T-helper 1 cell (primary cell): Measurements from ENCODE around the gene ACOXL.
A peak's percentile ranks its signal among the peaks of the same experiment; 100 is the strongest.

Experiments
- DNase-seq, 5 donors: peaks; one replicate each; pipeline ENCODE4 v3.0.0-alpha.2; 2012 to 2020

Gene ACOXL

DNA sequence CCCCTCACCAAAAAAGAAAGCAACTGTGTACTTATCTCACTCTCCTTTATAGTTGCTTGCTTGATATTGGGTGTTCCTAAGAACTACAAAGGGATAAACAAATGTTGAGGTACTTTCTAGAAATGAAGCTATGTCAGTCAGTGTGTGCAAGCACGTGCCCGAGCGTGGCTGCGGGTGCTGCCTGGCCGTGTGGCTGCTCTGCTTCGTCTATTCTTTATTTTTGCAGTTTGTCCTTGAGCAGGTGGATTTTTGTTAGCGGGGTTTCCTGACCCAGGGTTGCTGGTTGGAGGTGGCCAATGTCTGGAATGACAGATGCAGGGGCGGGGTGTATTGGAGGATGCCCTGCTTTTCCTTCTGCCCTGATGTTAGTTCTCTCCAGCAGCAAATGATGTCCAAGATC lies 62.6 kb downstream of the ACOXL start:
- no peak for DNase-seq

DNA sequence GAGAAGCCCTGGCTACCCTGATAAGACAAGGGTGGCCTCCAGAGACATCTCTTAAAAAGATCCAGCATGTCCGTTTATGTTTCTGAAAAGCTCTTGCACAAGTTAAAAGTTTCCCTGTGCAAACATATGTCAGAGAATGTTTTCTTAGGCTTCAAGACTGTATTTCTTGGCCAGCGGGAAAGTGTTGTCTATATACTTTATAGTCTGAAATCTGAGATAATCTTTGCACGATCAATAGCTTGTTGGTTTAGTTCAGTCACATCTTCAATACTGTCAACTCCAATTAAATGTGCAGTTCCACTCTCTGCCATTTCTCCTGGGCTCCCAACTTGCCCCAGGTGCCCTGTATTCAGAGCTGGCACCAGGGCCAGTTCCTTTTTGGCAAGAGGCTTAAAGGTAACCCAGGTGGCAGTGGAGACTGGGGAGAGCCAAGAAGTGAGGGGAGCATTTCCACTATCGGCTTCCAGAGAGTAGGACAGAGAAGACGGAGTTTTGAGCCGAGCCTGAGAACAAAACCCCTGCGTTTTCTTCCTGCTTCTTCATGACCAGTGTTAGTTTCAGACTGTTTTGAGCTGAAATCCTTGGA lies 64.4 kb downstream of the ACOXL start:
- no peak for DNase-seq

DNA sequence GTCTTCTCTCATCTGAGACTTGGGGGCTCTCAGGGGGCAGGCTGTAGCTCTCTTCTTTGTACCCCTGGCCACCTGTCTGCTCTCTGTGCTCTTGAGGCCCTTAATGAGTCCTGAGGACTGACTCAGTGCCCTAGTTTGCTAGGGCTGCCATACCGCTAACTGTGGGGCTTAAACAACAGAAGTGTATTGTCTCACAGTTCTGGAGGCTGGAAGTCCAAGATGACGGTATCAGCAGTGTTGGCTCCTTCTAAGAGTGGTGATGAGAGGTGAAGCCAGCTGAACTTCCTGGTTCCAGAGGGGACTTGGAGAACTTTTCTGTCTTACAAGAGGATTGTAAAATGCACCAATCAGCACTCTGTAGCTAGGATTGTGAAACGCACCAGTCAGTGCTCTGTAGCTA lies 67.0 kb downstream of the ACOXL start:
- no peak for DNase-seq

DNA sequence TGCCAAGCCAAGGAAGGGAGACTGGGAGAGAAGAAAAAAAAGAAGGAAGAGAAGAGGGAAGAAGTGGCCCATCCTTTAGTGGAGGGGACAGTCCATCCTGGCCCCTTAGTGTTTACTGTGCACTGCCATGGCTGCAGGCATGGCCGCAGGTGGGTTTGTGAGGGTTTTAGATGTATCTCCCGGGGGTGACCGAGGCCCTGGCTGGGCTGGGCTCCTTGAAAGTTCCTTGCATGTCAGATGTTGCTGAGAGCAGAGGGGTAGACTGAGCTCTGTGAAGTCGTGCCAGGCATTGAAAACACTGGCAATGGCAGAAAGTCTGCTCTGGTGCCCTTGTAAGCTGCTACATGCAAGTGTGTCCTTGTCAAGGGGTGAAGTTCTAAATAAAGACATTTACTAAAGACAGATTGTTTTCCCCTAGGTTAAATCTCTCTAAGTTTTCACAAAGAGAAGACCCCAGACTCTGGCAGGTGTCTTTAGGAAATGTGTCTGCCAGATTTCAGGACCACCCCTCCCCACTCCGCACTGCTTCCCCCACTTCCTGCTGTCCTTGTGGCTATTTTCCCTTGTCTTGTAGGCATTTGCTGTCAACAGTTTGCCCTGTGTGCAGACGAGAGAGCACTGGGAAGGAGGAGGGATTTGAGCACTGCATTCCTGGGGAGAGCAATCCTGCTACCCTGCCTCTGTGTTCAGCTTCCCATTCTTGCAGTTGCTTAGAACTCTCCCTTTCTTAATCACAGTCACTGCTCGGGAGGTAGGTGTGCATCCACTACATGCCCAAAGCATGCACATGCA lies 68.4 kb downstream of the ACOXL start:
- DNase-seq: no peak

DNA sequence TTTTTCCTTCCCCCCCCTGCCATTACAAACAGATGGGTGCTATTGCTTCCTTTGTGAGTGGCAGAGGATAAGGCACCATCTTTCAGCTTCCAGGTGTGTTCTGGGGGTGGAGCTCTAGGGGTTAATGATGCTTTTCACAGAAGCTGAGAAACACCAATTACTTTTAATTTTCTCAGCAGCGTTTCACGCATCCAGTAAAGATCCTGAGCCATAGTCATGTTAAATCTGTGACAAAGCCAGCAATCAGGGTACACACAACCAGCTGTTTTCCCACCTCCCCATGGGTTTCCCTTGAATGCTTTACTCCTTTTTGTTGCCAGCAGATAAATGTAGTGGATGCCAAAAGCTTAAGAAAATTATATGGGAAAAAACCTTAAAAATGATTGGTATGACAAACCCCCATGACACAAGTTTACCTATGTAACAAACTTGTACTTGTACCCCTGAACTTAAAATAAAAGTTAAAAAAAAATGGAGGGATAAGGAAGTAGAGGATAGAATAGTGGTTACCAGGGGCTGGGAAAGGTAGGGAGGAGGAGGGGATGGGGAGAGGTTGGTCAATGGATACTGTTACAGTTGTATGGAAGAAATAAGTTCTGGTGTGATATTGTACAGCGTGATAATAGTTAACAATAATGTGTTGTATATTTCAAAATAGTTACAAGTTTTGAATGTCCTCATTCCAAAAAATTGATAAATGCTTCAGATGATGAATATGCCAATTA lies 70.0 kb downstream of the ACOXL start:
- no peak for DNase-seq

DNA sequence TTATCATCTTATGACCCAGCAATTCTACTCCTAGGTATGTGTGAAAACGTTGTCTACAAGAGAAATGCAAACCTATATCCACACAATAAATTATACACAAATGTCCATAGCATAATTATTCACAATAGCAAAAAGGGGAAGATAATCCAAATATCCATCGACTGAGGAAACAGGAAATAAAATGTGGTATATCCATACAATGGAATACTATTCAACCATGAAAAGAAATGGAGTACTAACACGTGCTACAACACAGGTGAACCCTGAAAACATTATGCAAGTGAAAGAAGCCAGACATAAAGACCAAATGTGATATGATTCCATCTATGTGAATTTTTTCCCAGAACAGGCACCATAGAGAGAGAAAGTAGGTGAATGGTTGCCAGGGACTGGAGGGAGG lies 72.1 kb downstream of the ACOXL start:
- no peak for DNase-seq

DNA sequence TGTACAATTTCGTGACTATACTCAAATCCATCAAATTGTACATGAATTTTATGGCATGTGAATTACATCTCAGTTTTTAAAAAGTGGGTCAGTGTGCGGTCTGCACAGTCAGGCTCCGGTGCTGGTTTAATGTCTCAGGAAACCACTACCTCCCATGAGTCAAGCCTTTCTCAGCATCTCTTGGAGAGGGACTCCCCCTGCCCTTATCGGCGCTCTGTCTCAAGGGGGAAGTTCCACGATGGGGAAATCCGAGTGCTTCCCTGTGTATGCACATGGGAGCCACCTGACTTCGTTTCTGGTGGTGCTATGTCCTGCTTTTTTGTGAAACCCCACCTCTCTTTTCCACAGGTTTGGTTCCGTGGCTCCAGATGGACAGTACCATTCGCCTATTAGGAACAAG lies 72.5 kb downstream of the ACOXL start:
- peak in 4 of 5 donors; percentile 3 to 62 (median 22) for DNase-seq

DNA sequence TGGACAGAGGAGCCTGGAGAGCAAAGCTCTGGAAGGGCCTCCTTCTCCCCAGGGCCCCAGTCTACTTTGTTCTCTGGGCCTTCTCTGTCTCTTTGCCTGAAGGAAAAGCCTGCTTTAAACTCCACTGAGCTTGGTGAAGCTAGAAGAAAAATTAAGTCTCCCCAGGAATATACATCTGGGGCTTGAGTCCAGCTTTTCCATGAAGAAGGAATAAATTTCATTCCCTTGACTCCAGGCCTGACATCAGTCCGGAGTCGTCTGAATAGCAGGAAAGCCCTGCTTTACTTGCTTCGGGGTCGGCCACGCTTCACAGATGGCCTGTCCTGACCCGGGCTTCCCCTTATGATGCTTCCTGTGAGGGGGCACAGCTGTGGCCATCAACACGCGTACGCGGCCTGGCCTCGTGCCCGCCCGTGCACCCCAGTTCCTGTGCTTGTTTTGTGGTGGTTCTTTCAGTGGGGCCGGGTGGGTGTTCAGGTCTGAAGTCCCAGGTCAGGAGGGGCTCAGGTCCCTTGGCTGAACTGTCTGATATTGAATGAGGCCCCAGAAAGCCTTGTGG lies 73.6 kb downstream of the ACOXL start:
- DNase-seq: no peak

DNA sequence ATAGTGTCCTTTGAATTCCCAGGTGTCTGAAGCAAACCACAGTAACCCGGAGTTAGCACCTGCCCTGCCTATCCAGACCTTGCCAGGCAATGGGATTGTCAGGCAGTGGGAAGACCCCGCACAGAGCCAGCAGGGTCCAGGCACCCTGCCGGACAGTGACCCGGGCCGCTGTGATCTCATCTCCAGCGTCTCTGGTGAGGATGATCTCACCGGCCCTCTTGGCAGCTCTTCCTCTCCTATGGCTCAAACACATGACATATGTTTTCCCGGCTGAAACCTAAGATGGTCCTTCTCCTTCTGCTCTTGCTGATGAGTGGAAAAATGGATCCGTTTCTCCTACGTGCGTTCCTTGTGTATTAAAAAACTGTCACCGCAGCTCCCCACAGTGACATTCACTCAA lies 75.1 kb downstream of the ACOXL start:
- DNase-seq: no peak

DNA sequence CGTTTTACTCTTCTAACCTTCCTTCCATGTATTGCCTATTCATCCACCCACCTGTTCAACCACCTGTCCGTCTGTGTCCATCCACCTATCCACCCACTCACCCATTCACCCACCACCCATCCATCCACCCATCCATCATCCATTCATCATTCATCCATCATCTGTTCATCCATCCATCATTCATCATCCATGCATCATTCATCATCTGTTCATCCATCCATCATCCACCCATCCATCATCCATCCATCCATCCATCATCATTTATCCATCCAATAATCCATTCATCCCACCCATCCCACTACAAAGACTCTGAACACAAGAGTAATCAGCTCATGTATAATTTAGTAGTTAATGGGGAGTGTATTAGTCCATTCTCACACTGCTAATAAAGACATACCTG lies 78.0 kb downstream of the ACOXL start:
- no peak for DNase-seq

DNA sequence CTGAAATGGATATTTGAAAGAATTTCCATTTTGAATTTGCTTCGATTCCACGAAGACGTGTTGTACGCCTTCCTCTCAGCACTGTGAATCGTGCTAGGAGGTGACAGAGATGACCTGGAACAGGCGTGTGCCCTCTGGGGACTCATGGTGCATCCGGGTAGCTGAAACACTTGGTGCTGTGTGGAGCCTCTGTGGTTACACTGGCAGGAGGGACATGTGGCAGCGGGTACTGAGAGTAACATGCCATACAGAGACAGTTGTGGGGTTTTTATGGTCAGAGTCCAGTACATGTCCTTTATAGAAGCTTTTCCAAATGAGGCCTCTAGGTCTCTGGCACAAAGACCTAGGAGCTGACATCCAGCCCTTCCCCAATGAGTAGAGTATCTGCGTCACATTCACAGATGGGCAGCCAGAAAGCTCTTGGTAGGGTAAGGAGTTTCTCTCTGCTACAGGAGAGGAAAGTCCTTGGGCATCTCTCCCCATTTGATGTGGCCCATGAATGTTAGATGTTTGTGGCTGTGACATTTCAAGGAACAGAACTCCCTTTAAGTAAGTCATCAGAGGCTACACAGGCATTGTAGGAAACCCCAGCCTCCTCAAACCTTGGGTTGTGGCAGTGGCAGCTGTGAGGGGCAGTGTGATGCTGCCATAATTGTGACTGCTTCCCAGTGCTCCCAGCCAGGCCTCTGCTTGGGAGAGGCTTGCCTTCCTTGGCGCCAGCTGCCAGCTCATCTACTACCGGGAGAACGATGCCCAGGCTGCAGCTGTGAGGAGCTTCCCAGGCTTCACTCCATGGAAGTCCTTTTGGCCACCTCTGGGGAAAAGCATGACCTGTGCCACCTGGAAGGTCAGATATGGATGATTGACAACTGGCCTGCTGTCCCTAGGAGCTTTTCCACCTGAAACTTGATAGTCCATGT lies 80.6 kb downstream of the ACOXL start:
- DNase-seq: no peak

DNA sequence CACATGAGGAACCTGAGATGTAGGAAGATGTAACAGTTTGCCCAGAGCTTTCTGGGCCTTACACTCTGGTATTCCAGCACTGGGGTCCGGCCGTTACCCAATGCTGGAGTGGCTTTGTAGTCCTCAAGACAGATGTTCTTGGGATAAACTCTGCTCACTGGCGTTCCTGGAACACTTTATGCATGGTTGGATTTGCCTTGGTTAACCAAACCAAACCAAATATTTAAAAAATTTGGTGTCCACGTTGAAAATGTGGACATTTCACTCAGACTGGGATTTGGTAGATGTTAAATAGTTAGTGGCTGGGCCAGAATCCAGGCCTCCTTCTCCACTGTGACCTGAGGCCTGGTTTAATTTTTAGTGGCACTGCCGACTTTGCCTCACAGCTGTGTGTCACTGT lies 81.5 kb downstream of the ACOXL start:
- DNase-seq: no peak

DNA sequence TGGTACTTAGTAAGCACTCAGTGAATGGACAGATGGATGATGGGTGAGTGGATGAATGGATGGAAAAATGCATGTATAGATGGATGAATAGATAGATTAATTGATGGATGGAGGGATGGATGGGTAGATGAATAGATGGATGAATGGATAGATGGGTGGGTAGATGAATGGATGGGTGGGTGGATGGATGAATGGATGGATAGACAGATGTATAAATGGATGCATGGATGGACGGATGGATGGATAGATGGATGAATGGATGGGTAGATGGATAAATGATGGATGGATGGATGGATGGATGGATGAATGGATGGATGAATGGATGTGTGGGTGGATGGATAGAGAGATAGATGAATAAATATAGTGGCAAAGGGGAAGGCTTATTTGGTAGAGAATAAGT lies 83.6 kb downstream of the ACOXL start:
- no peak for DNase-seq

DNA sequence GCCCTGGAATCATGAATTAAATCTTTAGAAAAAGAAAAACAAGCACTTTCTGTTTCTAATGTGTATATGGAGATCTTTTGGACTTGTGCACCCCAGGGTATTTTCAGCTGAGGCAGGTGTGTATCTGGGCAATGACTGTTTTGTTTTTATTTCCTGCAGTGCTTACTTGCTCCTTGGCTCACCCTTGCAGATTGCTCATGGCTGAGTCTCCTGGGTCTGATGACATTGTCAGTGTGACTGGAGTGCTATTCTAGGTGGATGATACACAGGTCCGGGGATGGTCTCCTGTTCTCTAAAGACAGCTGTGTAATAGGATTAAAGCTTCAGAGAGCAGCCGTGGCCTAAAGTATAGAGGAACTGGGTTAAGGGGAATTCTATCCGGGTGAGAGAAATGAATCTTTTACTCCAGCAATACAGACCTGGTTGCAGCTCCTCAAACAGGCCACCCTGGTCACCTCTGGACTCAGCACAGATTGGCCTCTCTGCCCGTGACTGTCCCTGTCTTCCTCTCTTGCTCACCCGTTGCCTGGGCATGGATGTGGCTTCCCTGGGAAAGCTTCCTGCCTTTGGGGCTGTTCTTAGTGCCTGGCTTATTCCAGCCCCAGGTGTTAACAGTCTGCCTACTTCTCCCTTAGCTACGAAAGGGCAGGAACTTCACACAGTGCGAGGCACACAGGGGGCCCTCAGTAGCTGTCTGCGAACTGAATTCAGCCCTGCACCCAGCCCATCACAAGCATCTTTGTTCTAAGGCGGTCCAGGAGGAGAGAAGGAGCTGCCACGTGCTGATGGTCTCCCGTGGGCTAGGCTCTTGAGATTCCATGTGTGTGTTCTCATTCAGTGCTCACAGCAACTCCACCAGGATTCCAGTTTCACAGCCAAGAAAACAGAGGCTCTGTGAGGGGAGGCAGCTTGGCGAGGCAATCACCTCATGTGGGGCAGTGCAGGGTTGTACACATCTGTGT lies 84.3 kb downstream of the ACOXL start:
- no peak for DNase-seq

DNA sequence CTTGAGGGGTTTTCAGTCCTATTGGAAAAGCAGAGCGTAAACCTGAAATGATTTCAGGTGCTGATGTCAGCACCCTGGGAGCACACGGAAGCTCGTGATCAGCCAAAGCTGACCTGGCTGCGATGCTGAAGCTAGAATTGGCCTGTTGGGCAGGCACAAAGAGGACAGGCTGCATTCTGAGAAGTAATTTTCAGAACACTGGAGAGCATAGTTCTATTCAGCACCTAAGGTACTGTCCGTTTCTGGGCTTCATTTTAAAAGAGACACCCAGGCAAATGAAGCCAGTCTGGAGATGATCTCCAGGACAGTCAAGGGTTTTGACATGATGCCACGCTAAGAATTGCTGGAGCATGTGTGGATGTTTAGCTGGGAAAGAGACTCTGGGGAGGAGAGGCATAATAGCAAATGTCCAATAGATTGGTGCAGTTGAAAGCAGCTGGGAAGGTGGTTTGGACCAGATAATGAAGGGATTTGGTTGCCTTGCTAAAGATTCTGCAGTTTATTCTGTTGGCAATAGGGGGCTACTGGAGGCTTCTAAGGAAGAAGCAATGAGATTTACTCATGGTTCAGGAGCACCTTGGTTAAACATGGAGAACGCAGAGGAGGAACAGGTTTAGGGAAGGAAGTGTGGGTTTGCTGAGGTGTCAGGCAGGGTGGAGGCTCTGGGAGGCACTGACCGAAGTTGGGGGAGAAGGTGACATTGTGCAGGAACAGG lies 86.6 kb downstream of the ACOXL start:
- no peak for DNase-seq

DNA sequence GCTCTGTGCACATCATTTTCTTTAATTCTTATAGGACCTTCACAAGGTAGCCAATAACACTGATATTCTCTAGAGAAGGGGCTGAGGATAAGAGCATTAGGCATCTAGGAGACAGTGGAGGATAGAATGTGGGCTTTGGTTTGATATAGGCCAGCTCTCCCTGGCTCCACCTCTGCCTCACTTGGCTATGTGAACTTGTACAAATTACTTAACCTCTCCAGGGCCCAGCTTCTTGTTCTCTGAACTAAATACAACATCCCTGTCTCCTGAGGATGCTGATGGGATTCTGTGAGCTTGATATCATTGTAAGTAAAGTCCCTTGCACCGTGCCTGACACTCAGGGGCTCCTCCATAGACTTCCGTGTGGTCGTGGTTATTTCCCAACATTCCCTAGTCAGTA lies 87.3 kb downstream of the ACOXL start:
- DNase-seq: no peak

DNA sequence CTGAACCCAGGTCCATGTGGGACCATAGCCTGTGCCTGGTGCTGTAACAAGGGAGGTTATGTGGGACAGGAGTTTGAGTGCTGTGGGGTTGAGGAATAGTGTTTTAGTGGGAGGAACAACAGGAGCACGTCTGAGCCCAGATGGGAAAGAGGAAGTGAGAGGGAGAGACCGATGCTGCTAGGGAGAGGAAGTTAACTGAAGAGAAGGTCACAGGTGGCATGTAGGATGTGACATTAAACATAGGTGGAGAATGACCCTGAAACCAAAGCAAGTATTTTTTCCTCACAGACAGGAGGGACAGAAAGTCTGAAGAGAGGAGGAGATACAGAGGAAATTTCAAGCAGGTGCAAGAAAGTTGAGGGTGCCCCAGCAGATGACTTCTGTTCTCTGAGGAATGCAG lies 87.8 kb downstream of the ACOXL start:
- no peak for DNase-seq

DNA sequence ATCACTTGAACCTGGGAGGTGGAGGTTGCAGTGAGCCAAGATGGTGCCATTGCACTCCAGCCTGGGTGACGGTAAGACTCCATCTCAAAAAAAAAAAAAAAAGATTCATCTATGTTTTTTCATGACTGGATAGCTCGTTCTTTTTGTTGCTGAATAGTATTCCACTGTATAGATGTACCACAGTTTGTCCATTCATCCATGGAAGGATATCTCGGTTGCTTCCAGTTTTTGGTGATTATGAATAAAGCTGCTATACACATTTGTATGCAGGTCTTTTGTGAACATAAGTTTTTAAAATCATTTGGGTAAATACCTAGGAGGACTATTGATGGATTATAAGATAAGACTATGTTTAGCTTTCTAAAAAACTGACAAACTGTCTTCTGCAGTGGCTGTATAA lies 90.8 kb downstream of the ACOXL start:
- no peak for DNase-seq

DNA sequence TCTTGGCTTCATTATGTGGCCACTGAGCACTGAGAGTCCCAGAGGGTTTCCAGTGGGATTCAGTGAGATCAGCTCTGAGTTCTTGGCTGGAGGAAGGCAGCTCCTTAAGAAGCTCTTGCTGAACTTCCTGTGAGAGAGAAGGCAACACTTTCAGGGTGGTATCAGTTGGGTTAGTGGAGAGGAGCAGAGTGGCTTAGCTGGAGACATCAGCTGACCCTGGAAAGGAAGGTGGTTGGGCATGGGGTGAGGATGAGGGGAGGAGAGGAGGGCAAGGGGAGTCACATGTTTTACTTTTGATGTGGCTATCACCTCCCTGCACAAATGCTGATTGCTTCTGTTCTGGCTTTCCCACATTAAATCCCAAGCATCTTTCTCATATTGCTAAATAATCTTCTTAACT lies 95.1 kb downstream of the ACOXL start:
- no peak for DNase-seq

DNA sequence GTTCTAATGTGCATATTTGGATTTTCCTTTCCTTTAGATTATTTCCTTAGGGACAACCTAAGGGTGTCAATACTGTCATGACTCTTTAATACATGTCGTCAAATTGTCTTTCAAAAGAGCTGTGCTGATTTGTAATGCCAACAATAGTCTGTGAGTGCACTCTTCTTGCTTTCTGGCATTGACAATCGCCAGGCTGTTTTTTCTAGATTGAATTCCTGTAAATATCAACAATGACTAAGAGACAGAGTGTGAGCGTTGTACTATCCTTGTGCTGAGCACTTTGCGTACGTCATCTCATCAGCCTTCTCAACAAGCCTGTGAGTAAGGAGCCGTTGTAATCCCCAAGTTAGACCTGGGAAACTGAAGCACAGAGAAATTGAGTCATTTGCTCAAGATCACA lies 96.0 kb downstream of the ACOXL start:
- no peak for DNase-seq
